ENCODE results near the gene RBMS3. TPM values are rescaled to one million over a fixed set of nuclear protein-coding genes. Genes with fewer than 3 reads are reported as not detected.

RBMS3 gene
- total RNA-seq, 1 donor from 2014 or later = 47.6 TPM

GRCh38 chr3:29381595-29381994, 100.7 kb downstream of the RBMS3 start:
- H3K36me3 Mint-ChIP-seq (ENCODE audit: low read depth) = no peaks in the 10 kb centered on the region
- DNase-seq (ENCODE audit: low spot score) = no peak
- peaks cover 66% of the 10 kb centered on the region for H3K4me1 Mint-ChIP-seq (ENCODE audit: low read depth)
- no peaks in the 10 kb centered on the region for H3K9me3 Mint-ChIP-seq (ENCODE audit: low read depth)
- H3K4me3 Mint-ChIP-seq (ENCODE audit: unreplicated experiment) = no peak overlapping the region
- no peaks in the 10 kb centered on the region for H3K27me3 Mint-ChIP-seq (ENCODE audit: low read depth)
- TF ChIP-seq CTCF (IDR thresholded peaks at IDR 0.05) = no peak
- H3K27ac Mint-ChIP-seq (ENCODE audit: unreplicated experiment) = peak overlapping the region; percentile 89

DNA sequence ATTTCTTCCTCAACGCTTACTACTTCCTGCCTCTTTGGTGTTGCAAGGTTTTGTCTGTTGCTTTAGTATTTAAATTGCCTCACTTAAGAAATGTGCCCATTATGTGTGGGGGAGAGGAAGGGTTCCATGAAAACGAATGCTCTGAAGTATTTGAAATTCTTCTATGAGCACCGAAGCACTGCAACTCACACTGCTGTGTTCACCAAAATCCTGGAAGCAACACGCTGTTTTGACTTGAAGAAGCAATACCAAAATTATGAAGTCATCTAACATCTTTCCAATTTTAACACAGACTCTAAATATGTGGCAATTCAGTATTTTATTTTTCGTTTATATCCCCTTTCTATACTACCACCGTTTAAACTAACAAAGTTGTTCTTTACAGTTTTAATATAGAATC, 101.5 kb downstream of the RBMS3 start:
- Mint-ChIP-seq H3K27ac (ENCODE audit: unreplicated experiment) (peak overlapping the region; percentile 89), H3K9me3 (ENCODE audit: low read depth) (no peaks in the 10 kb centered on the region), H3K36me3 (ENCODE audit: low read depth) (peaks cover 1% of the 10 kb centered on the region), H3K27me3 (ENCODE audit: low read depth) (no peaks in the 10 kb centered on the region), H3K4me3 (ENCODE audit: unreplicated experiment) (peak overlapping the region; percentile 13), H3K4me1 (ENCODE audit: low read depth) (peaks cover 74% of the 10 kb centered on the region)
- no peak for TF ChIP-seq CTCF (IDR thresholded peaks at IDR 0.05)
- no peak for DNase-seq (ENCODE audit: low spot score)

- TF ChIP-seq CTCF (IDR thresholded peaks at IDR 0.05) = no peak
Observed at GRCh38 chr3:29382845-29383244, 102.0 kb downstream of the RBMS3 start.

DNA sequence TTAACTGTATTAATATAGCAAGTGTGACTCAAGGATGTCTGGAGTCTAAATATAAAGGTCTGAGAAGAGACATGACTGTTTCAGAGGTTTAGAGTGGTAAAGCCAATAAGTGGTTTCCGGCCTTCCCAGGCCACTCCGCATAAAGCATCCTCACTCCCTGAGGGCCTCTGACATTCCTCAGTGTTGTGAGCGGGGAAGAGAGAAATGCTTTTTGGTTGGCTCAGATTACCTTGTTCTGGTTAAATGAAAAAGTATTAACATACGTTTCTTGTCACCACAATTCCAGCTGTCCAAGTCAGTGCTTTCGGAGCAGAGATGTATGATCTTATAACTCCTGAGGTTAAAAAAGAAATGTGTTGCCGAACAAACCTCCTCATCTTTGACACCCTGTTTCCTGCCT, 103.8 kb downstream of the RBMS3 start:
- no peak for TF ChIP-seq CTCF (IDR thresholded peaks at IDR 0.05)
- H3K4me1 Mint-ChIP-seq (ENCODE audit: low read depth) = peaks cover 80% of the 10 kb centered on the region
- H3K4me3 Mint-ChIP-seq (ENCODE audit: unreplicated experiment) = peak overlapping the region; percentile 47
- DNase-seq (ENCODE audit: low spot score) = no peak
- peak overlapping the region; percentile 97 for H3K27ac Mint-ChIP-seq (ENCODE audit: unreplicated experiment)
- no peaks in the 10 kb centered on the region for H3K27me3 Mint-ChIP-seq (ENCODE audit: low read depth)
- H3K36me3 Mint-ChIP-seq (ENCODE audit: low read depth) = peaks cover 3% of the 10 kb centered on the region
- H3K9me3 Mint-ChIP-seq (ENCODE audit: low read depth) = no peaks in the 10 kb centered on the region

More at GRCh38 chr3:29382845-29383244, 102.0 kb downstream of the RBMS3 start:
- Mint-ChIP-seq H3K4me3 (ENCODE audit: unreplicated experiment) (no peak overlapping the region), H3K27ac (ENCODE audit: unreplicated experiment) (peak overlapping the region; percentile 89), H3K27me3 (ENCODE audit: low read depth) (no peaks in the 10 kb centered on the region), H3K36me3 (ENCODE audit: low read depth) (peaks cover 1% of the 10 kb centered on the region), H3K4me1 (ENCODE audit: low read depth) (peaks cover 77% of the 10 kb centered on the region), H3K9me3 (ENCODE audit: low read depth) (no peaks in the 10 kb centered on the region)
- no peak for DNase-seq (ENCODE audit: low spot score)

DNA sequence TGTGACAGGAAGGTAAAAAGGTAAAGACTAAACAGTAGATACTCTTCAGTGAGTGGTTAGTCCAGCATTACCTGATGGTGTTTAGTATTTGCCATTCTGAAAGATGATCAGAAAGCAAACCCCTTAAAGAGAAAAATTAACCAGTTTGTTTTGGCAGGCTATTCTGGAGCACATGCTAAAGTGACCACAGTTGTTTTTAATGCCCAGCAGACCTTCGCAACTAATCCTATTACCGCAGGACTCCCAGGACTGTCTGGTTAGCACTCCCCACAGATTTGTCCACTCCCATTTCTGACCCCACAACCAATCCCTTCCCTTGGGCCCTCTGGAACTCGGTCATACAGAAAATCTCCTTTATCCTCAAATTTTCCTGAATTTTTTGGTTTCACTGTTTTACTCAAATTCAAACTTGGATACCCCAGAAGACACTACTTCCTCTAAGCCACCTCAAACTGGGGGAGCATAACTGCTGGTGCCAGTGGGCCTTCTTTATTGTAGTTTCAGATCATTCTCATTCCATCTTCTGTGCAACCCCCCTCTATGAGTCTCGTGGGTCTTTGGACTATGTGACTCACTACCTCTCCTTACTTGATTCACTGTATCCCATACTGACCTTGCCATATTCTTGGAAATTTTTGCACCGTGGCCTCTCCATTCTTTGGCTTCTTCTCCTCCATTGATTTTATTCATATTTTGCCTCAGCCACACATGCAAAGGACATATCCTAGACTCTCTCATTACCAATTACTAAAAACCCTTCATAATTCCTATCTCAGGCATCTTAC, 104.4 kb downstream of the RBMS3 start:
- Mint-ChIP-seq H3K4me3 (ENCODE audit: unreplicated experiment) (peak overlapping the region; percentile 47), H3K36me3 (ENCODE audit: low read depth) (peaks cover 3% of the 10 kb centered on the region), H3K27me3 (ENCODE audit: low read depth) (no peaks in the 10 kb centered on the region), H3K9me3 (ENCODE audit: low read depth) (no peaks in the 10 kb centered on the region), H3K27ac (ENCODE audit: unreplicated experiment) (peak overlapping the region; percentile 97), H3K4me1 (ENCODE audit: low read depth) (peaks cover 77% of the 10 kb centered on the region)
- no peak for TF ChIP-seq CTCF (IDR thresholded peaks at IDR 0.05)
- no peak for DNase-seq (ENCODE audit: low spot score)
